Measurements from ENCODE around the gene ULK4. TPM values are rescaled to one million over a fixed set of nuclear protein-coding genes. Genes with fewer than 3 reads are reported as not detected.

ULK4 gene
- total RNA-seq, 3 donors from 2014 or later, result 7.2 to 10.1 (median 9.5) TPM

GRCh38 chr3:41267975-41268640 is 693.8 kb downstream of the ULK4 start:
- Histone ChIP-seq H3K9me3 (no peaks in the 10 kb centered on the region), H3K36me3 (ENCODE audit: low read depth) (no peaks in the 10 kb centered on the region), H3K4me1 (ENCODE audit: low read depth) (no peaks in the 10 kb centered on the region), H3K4me3 (no peak overlapping the region)
- DNase-seq, result no peak
- TF ChIP-seq, protein P1, sequence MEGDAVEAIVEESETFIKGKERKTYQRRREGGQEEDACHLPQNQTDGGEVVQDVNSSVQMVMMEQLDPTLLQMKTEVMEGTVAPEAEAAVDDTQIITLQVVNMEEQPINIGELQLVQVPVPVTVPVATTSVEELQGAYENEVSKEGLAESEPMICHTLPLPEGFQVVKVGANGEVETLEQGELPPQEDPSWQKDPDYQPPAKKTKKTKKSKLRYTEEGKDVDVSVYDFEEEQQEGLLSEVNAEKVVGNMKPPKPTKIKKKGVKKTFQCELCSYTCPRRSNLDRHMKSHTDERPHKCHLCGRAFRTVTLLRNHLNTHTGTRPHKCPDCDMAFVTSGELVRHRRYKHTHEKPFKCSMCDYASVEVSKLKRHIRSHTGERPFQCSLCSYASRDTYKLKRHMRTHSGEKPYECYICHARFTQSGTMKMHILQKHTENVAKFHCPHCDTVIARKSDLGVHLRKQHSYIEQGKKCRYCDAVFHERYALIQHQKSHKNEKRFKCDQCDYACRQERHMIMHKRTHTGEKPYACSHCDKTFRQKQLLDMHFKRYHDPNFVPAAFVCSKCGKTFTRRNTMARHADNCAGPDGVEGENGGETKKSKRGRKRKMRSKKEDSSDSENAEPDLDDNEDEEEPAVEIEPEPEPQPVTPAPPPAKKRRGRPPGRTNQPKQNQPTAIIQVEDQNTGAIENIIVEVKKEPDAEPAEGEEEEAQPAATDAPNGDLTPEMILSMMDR (IDR thresholded peaks at IDR 0.05), result no peak
- intact Hi-C loops (cut with DNase I, micrococcal nuclease), result no loop called here
- peak; percentile 63 for ATAC-seq

GRCh38 chr3:41265823-41266273 is 696.1 kb downstream of the ULK4 start:
- no peaks in the 10 kb centered on the region for H3K4me1 ChIP-seq (ENCODE audit: low read depth)
- DNase-seq, result no peak
- H3K36me3 ChIP-seq (ENCODE audit: low read depth), result no peaks in the 10 kb centered on the region
- H3K4me3 ChIP-seq, result no peak overlapping the region
- TF ChIP-seq, protein P1 (IDR thresholded peaks at IDR 0.05), result no peak
- intact Hi-C loops (cut with DNase I, micrococcal nuclease), result no loop called here
- ATAC-seq, result no peak
- no peaks in the 10 kb centered on the region for H3K9me3 ChIP-seq

DNA sequence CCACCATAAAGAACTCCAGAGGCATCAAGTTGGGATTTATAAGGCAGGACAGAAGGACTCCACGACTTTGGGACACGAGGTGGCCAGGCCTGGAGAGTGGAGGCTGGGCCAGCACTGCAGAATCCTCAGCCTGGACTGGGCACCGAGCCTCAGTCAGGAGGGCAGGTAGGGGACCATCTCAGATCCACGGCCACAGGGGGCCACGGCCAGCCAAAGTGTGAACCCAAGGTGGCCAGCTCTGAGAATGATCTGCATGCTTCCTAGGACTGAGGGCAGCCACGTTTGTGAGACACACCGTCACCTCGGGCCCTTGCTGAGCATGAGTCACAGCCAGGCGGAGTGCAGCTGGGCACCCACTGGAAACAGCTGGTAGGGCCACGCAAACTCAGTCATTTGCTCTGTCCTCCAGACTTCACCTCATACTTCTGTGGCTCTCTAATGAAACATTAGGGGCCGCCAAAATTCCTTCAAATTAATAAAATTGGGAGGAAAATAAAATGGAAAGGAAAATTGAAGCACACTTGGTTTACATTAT is 696.8 kb downstream of the ULK4 start:
- intact Hi-C loops (cut with DNase I, micrococcal nuclease), result no loop called here
- ATAC-seq (no peak), DNase-seq (no peak)
- H3K9me3 ChIP-seq, result no peaks in the 10 kb centered on the region
- H3K4me1 ChIP-seq (ENCODE audit: low read depth), result no peaks in the 10 kb centered on the region
- TF ChIP-seq, protein P1 (IDR thresholded peaks at IDR 0.05), result no peak
- H3K4me3 ChIP-seq, result no peak overlapping the region
- no peaks in the 10 kb centered on the region for H3K36me3 ChIP-seq (ENCODE audit: low read depth)

- no peaks in the 10 kb centered on the region for H3K4me1 ChIP-seq (ENCODE audit: low read depth)
- ATAC-seq (no peak), DNase-seq (no peak)
- no peaks in the 10 kb centered on the region for H3K36me3 ChIP-seq (ENCODE audit: low read depth)
- intact Hi-C loops (cut with DNase I, micrococcal nuclease), result no loop called here
- H3K9me3 ChIP-seq, result no peaks in the 10 kb centered on the region
- TF ChIP-seq, protein P1 (IDR thresholded peaks at IDR 0.05), result no peak
- H3K4me3 ChIP-seq, result no peak overlapping the region
Observed at GRCh38 chr3:41260063-41260450, 701.8 kb downstream of the ULK4 start.

GRCh38 chr3:41259449-41260062 is 702.3 kb downstream of the ULK4 start:
- Histone ChIP-seq H3K9me3 (no peaks in the 10 kb centered on the region), H3K4me3 (no peak overlapping the region), H3K36me3 (ENCODE audit: low read depth) (no peaks in the 10 kb centered on the region), H3K4me1 (ENCODE audit: low read depth) (no peaks in the 10 kb centered on the region)
- intact Hi-C loops (cut with DNase I, micrococcal nuclease), result no loop called here
- TF ChIP-seq, protein P1 (IDR thresholded peaks at IDR 0.05), result no peak
- DNase-seq, result no peak
- peak; percentile 25 for ATAC-seq
